IMR-90 (cell line): ENCODE data around the gene SCRG1.

Source experiments
- BHLHE40 ChIP-seq: fragments of 150-350 bp; IDR thresholded peaks from 2 replicates; pipeline ENCODE4 v1.6.1; 2016; ENCODE audit warnings: mild to moderate bottlenecking, low read depth, low read length
- CEBPB ChIP-seq: IDR thresholded peaks from 2 replicates; pipeline ENCODE4 v1.6.1; 2012; ENCODE audit warnings: low read depth, low read length, improper control_type of control experiment
- CHD1 ChIP-seq: IDR thresholded peaks from 2 replicates; pipeline ENCODE4 v1.6.1; 2012; ENCODE audit warnings: low read depth, low read length, improper control_type of control experiment
- FOS ChIP-seq: fragments of 150-350 bp; IDR thresholded peaks from 2 replicates; pipeline ENCODE4 v1.6.1; 2016; ENCODE audit warnings: low read depth, low read length
- MAZ ChIP-seq: IDR thresholded peaks from 2 replicates; pipeline ENCODE4 v1.6.1; 2012; ENCODE audit warnings: low read depth, mild to moderate bottlenecking, low read length, improper control_type of control experiment, moderate library complexity, borderline replicate concordance
- POLR2A ChIP-seq: IDR thresholded peaks from 2 replicates; pipeline ENCODE4 v1.6.1; 2012; ENCODE audit warnings: mild to moderate bottlenecking, low read depth, low read length
- RAD21 ChIP-seq: IDR thresholded peaks from 2 replicates; pipeline ENCODE4 v1.6.1; 2012; ENCODE audit warnings: low read length, improper control_type of control experiment
- RCOR1 ChIP-seq: IDR thresholded peaks from 2 replicates; pipeline ENCODE4 v1.6.1; 2012; ENCODE audit warnings: mild to moderate bottlenecking, low read length, improper control_type of control experiment; ENCODE audit not compliant: insufficient replicate concordance
- TF ChIP-seq, protein P1 (sequence below): conservative IDR thresholded peaks from 2 replicates; pipeline ENCODE4 v1.5.1; 2012; ENCODE audit warnings: mild to moderate bottlenecking, low read depth, low read length, improper control_type of control experiment
- TF ChIP-seq, protein P2 (sequence below): fragments of 150-350 bp; IDR thresholded peaks from 2 replicates; pipeline ENCODE4 v1.6.1; 2017; ENCODE audit warnings: mild to moderate bottlenecking, antibody characterized with exemption, low read length, low read depth

DNA sequence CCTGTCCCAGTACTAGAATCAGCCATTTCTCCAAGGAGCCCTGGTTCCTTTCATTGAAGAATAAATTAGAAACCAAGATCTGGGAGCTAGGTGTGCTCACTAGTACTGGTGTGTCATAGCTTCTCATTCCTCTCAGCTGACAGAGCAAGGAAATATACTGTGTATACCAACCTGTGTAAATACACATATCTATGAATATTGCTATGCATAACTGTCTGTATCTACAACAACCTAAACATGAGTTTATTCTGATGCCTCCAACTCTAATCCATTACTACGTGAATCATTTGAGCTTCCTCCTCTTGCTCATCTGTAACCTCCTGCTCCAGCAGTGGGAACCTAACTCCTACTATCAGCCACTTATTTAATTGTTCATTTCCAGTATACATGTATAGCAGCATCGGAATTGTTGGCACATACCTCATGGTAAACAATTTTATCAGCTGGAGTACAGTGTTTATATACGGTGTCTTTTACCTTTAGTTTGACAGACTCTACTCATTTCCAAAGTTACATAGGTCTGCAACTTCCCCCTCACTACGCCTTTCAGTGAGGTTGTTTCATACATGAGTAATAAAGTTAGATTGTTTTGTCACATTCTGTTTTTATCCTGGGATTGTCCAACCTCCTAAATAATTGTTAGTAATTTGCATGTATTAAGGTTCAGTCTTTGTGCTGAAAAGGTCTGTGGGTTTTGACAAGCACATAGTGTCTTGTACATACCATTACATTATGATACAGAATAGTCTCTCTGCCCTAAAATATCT is 7.1 kb upstream of the SCRG1 start:
- TF ChIP-seq, protein P1, sequence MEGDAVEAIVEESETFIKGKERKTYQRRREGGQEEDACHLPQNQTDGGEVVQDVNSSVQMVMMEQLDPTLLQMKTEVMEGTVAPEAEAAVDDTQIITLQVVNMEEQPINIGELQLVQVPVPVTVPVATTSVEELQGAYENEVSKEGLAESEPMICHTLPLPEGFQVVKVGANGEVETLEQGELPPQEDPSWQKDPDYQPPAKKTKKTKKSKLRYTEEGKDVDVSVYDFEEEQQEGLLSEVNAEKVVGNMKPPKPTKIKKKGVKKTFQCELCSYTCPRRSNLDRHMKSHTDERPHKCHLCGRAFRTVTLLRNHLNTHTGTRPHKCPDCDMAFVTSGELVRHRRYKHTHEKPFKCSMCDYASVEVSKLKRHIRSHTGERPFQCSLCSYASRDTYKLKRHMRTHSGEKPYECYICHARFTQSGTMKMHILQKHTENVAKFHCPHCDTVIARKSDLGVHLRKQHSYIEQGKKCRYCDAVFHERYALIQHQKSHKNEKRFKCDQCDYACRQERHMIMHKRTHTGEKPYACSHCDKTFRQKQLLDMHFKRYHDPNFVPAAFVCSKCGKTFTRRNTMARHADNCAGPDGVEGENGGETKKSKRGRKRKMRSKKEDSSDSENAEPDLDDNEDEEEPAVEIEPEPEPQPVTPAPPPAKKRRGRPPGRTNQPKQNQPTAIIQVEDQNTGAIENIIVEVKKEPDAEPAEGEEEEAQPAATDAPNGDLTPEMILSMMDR: no peak
- TF ChIP-seq RAD21 (no peak), CHD1 (no peak), POLR2A (no peak), BHLHE40 (no peak), CEBPB (no peak), MAZ (no peak), RCOR1 (no peak), FOS (no peak)
- TF ChIP-seq, protein P2, sequence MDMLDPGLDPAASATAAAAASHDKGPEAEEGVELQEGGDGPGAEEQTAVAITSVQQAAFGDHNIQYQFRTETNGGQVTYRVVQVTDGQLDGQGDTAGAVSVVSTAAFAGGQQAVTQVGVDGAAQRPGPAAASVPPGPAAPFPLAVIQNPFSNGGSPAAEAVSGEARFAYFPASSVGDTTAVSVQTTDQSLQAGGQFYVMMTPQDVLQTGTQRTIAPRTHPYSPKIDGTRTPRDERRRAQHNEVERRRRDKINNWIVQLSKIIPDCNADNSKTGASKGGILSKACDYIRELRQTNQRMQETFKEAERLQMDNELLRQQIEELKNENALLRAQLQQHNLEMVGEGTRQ: no peak
